Fibroblast of lung (primary cell): Measurements from ENCODE around the gene IL20RB. TPM values are rescaled to one million over a fixed set of nuclear protein-coding genes. Genes with fewer than 3 reads are reported as not detected.
A peak's percentile ranks its signal among the peaks of the same experiment; 100 is the strongest.

Source experiments
- DNase-seq, 2 donors: peaks; one replicate each; pipeline versions ENCODE4 v3.0.0 to v3.0.0-alpha.2; 2010; ENCODE audit warnings: low read depth in 2 of 2
- H2AFZ ChIP-seq: 2 replicates; pipeline ENCODE4 v1.5.1; 2012; ENCODE audit warnings: low read length, control low read depth, inconsistent platforms
- H3K27ac ChIP-seq: 2 replicates; pipeline ENCODE4 v1.5.1; 2011; ENCODE audit warnings: low read length, control low read depth; ENCODE audit not compliant: insufficient read depth
- H3K27me3 ChIP-seq: 2 replicates; pipeline ENCODE4 v1.5.1; 2011; ENCODE audit warnings: mild to moderate bottlenecking, low read length; ENCODE audit not compliant: control insufficient read depth, insufficient read depth
- H3K36me3 ChIP-seq: 2 replicates; pipeline ENCODE4 v1.5.1; 2011; ENCODE audit warnings: low read length; ENCODE audit not compliant: control insufficient read depth, insufficient read depth
- H3K4me1 ChIP-seq: 2 replicates; pipeline ENCODE4 v1.5.1; 2011; ENCODE audit warnings: low read length; ENCODE audit not compliant: control insufficient read depth, insufficient read depth; ENCODE audit errors: extremely low read depth
- H3K4me2 ChIP-seq: 2 replicates; pipeline ENCODE4 v1.5.1; 2011; ENCODE audit warnings: low read length, control low read depth; ENCODE audit not compliant: insufficient read depth; ENCODE audit errors: extremely low read depth
- H3K4me3 ChIP-seq, 4 experiments: fragments of 200-600 bp in 1 of 4; sonication (generic) in 1 of 4; replicated peaks in 1 of 4; 2 replicates each; pipeline ENCODE4 v1.5.1; 2011 to 2016; ENCODE audit warnings: low read length in 4 of 4, low read depth in 3 of 4, mild to moderate bottlenecking in 3 of 4, control low read depth in 2 of 4, inconsistent platforms in 1 of 4, mixed read lengths in 1 of 4; ENCODE audit not compliant: insufficient read depth in 1 of 4; ENCODE audit errors: control extremely low read depth in 1 of 4
- H3K79me2 ChIP-seq: 2 replicates; pipeline ENCODE4 v1.5.1; 2012; ENCODE audit warnings: mild to moderate bottlenecking, low read length, inconsistent platforms; ENCODE audit not compliant: control insufficient read depth, insufficient read depth
- H3K9ac ChIP-seq: 2 replicates; pipeline ENCODE4 v1.5.1; 2011; ENCODE audit warnings: mild to moderate bottlenecking, low read length, control low read depth; ENCODE audit not compliant: insufficient read depth
- H3K9me3 ChIP-seq: 2 replicates; pipeline ENCODE4 v1.5.1; 2012; ENCODE audit warnings: low read depth, low read length; ENCODE audit not compliant: control insufficient read depth, insufficient read depth
- H4K20me1 ChIP-seq: 2 replicates; pipeline ENCODE4 v1.5.1; 2011; ENCODE audit warnings: low read length; ENCODE audit not compliant: control insufficient read depth, insufficient read depth; ENCODE audit errors: extremely low read depth
- EZH2 ChIP-seq: IDR thresholded peaks from 2 replicates; pipeline ENCODE4 v1.5.1; 2012; ENCODE audit warnings: low read length, control low read depth, mild to moderate bottlenecking; ENCODE audit errors: missing control alignments
- polyA plus RNA-seq, 2 donors: library from polyadenylated mRNA; depleted of rRNA in 1 of 2; stranded (reverse) in 1 of 2; unstranded in 1 of 2; fragments of >200 nt; gene quantifications; 2 replicates each; pipeline ENCODE4 v1.2.1, GENCODE V29; 2011 to 2012; ENCODE audit warnings: missing spikeins in 1 of 2
- total RNA-seq: library from RNA; depleted of rRNA; stranded (reverse); fragments of >200 nt; gene quantifications from 2 replicates; pipeline ENCODE4 v1.2.1, GENCODE V29; 2014
- TF ChIP-seq, protein P1 (sequence below), 2 donors: IDR thresholded peaks in 1 of 2; conservative IDR thresholded peaks in 1 of 2; 1 replicate in 1 of 2; 2 replicates in 1 of 2; pipeline ENCODE4 v1.5.1; 2011 to 2012; ENCODE audit warnings: low read length in 2 of 2, control low read depth in 1 of 2, inconsistent platforms in 1 of 2, low read depth in 1 of 2, mild to moderate bottlenecking in 1 of 2

Gene IL20RB
- total and polyA plus RNA-seq, 2 donors (not counting 1 experiment from before 2014, with no cell fraction given): 1.9 to 3.0 TPM

DNA sequence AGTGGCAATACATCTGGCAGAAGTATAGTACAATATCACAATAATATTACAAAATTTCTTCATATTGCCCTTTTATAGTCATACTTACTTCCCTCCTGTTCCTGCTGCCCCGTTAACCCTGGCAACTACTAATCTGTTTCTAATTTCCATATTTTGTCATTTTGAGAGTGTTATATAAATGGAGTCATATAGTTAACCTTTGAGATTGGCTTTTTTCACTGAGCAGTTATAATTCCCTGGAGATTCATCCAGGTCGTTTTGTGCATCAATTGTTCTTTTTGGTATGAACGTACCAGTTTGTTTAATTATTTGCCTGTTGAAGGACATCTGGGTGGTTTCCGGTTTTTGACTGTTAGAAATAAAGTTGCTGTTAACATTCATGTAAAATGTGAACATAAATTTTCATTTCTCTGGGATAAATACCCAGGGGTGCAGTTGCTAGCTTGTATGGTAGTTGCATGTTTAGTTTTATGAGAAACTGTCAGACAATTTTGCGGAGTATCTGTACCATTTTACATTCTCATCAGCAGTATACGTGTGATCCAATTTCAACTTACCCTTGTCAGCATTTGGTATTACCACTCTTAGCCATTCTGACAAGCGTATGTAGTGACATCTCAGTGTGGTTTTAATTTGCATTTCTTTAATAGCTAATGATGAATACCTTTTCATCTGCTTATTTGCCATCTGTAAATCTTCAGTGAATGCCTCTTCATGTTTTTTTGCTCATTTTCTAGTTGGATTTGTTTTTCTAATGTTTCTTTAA is 32.2 kb upstream of the IL20RB start:
- H3K4me3 ChIP-seq: no peak overlapping the region
- H3K27ac ChIP-seq: no peak overlapping the region
- no peak overlapping the region for H3K9ac ChIP-seq
- H3K4me2 ChIP-seq: no peak overlapping the region
- peaks cover 18% of the 10 kb centered on the region for H3K79me2 ChIP-seq
- no peaks in the 10 kb centered on the region for H3K4me1 ChIP-seq
- no peak overlapping the region for H2AFZ ChIP-seq
- DNase-seq: peak in 1 of 2 donors; percentile 19
- H3K9me3 ChIP-seq: no peaks in the 10 kb centered on the region
- no peak for TF ChIP-seq EZH2
- TF ChIP-seq, protein P1, sequence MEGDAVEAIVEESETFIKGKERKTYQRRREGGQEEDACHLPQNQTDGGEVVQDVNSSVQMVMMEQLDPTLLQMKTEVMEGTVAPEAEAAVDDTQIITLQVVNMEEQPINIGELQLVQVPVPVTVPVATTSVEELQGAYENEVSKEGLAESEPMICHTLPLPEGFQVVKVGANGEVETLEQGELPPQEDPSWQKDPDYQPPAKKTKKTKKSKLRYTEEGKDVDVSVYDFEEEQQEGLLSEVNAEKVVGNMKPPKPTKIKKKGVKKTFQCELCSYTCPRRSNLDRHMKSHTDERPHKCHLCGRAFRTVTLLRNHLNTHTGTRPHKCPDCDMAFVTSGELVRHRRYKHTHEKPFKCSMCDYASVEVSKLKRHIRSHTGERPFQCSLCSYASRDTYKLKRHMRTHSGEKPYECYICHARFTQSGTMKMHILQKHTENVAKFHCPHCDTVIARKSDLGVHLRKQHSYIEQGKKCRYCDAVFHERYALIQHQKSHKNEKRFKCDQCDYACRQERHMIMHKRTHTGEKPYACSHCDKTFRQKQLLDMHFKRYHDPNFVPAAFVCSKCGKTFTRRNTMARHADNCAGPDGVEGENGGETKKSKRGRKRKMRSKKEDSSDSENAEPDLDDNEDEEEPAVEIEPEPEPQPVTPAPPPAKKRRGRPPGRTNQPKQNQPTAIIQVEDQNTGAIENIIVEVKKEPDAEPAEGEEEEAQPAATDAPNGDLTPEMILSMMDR (conservative IDR thresholded peaks at IDR 0.05 in 1 of 2, IDR thresholded peaks at IDR 0.05 in 1 of 2; ENCODE audit: low read depth in 1 of 2, low read length in 2 of 2): no peak
- H3K36me3 ChIP-seq: peaks cover 1% of the 10 kb centered on the region
- no peaks in the 10 kb centered on the region for H3K27me3 ChIP-seq
- H4K20me1 ChIP-seq: no peaks in the 10 kb centered on the region

DNA sequence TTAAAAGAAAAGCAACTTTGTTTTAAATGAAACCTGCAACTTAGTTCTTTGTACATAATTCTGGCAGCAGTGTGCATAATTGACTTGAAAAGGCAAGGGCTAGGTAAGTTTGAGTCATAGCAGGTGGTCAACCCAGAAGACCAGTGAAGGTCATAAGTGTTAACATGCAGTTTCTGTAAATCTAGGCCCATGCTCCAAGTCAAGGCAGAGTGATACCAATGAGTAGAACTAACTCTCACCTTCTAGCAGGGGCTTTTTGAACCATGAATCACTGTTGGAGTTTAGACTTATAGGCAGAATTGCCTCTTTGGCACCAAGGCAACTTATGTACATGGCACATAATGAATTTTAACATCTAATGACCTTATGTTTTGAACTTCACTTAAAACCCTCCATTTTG is 29.5 kb upstream of the IL20RB start:
- no peak for TF ChIP-seq EZH2
- TF ChIP-seq, protein P1 (conservative IDR thresholded peaks at IDR 0.05 in 1 of 2, IDR thresholded peaks at IDR 0.05 in 1 of 2; ENCODE audit: low read depth in 1 of 2, low read length in 2 of 2): no peak
- peaks cover 11% of the 10 kb centered on the region for H3K79me2 ChIP-seq

DNA sequence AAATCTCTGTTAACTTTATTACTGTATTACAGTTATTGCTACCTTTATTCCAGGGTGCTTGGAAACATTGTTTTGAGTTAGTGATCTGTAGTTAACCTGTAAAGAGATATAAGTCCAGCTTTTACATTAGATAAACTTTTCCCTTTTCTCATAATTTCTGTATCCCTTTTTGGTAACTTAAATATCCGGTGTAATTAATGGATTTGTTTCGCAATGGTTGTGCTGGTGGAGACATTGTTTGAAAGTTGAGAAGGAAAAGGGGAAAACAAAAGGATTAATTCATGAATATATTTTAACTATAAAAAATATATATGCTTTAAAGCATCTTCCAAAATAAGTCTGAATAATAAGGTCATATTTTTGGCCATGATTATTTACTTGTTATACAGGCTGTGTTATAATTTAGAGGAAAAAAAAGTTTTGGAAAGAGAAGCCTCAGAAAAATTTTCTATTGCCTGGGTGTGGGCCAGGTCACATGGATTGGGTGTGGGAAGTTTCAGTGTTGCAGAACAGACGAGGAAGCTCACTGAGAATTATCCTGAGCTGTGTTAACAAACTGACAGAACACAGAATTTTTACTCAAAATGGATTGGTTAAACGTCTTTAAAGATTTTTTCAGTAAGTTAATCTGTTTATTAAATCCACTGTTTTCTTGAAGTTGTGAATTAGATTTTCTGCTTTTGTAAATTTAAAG is 27.7 kb upstream of the IL20RB start:
- no peak overlapping the region for H2AFZ ChIP-seq
- H3K79me2 ChIP-seq: peaks cover 8% of the 10 kb centered on the region
- no peaks in the 10 kb centered on the region for H3K27me3 ChIP-seq
- H3K9me3 ChIP-seq: no peaks in the 10 kb centered on the region
- peak; percentile 23 to 79 for DNase-seq
- H3K36me3 ChIP-seq: peaks cover 1% of the 10 kb centered on the region
- H3K4me2 ChIP-seq: no peak overlapping the region
- TF ChIP-seq, protein P1 (conservative IDR thresholded peaks at IDR 0.05 in 1 of 2, IDR thresholded peaks at IDR 0.05 in 1 of 2; ENCODE audit: low read depth in 1 of 2, low read length in 2 of 2): no peak
- no peaks in the 10 kb centered on the region for H4K20me1 ChIP-seq
- H3K4me3 ChIP-seq: peak overlapping the region in 2 of 4 experiments; percentile 43 to 46
- H3K9ac ChIP-seq: no peak overlapping the region
- H3K4me1 ChIP-seq: no peaks in the 10 kb centered on the region
- no peak overlapping the region for H3K27ac ChIP-seq

More for the DNA sequence above, 29.5 kb upstream of the IL20RB start:
- Histone ChIP-seq H3K9ac (no peak overlapping the region), H3K4me1 (no peaks in the 10 kb centered on the region), H3K4me2 (no peak overlapping the region), H3K36me3 (peaks cover 1% of the 10 kb centered on the region), H3K4me3 (no peak overlapping the region), H4K20me1 (no peaks in the 10 kb centered on the region), H3K9me3 (no peaks in the 10 kb centered on the region), H3K27me3 (no peaks in the 10 kb centered on the region), H2AFZ (no peak overlapping the region), H3K27ac (no peak overlapping the region)
- no peak for DNase-seq
